HG02885 (cell line): ENCODE results near the gene RNF212.

ENCODE experiments used
- ATAC-seq: cut with Tn5 transposase; IDR thresholded peaks from one replicate; pipeline ENCODE4 v1.9.1; 2021; ENCODE audit warnings: mild to moderate bottlenecking; ENCODE audit not compliant: unreplicated experiment, poor library complexity

RNF212 gene

GRCh38 chr4:1116838-1117237, 3.5 kb upstream of the RNF212 start:
- no peak for ATAC-seq

GRCh38 chr4:1115528-1116293, 2.3 kb upstream of the RNF212 start:
- ATAC-seq = no peak

GRCh38 chr4:1112821-1113182, 562 bp downstream of the RNF212 start:
- ATAC-seq = no peak

- ATAC-seq = no peak
These were observed 1.1 kb downstream of the RNF212 start for GRCh38 chr4:1112174-1112820.

GRCh38 chr4:1111259-1111809, 2.0 kb downstream of the RNF212 start:
- no peak for ATAC-seq

- no peak for ATAC-seq
These were observed 3.4 kb downstream of the RNF212 start for GRCh38 chr4:1109898-1110506.

- no peak for ATAC-seq
These were observed 4.0 kb downstream of the RNF212 start for GRCh38 chr4:1109333-1109732.

- no peak for ATAC-seq
These were observed 7.7 kb downstream of the RNF212 start for GRCh38 chr4:1105662-1106061.

- no peak for ATAC-seq
These were observed 8.3 kb downstream of the RNF212 start for GRCh38 chr4:1105067-1105466.

GRCh38 chr4:1104647-1105046, 8.7 kb downstream of the RNF212 start:
- ATAC-seq = no peak

GRCh38 chr4:1099684-1100335, 13.6 kb downstream of the RNF212 start:
- ATAC-seq = no peak

- ATAC-seq = no peak
These were observed 14.1 kb downstream of the RNF212 start for GRCh38 chr4:1099270-1099669.

GRCh38 chr4:1098311-1098925, 14.9 kb downstream of the RNF212 start:
- no peak for ATAC-seq

GRCh38 chr4:1097553-1097952, 15.8 kb downstream of the RNF212 start:
- ATAC-seq = no peak

- no peak for ATAC-seq
These were observed 16.5 kb downstream of the RNF212 start for GRCh38 chr4:1096841-1097240.

GRCh38 chr4:1094336-1094690, 19.1 kb downstream of the RNF212 start:
- ATAC-seq = no peak

- ATAC-seq = no peak
These were observed 19.7 kb downstream of the RNF212 start for GRCh38 chr4:1093391-1094335.

GRCh38 chr4:1092983-1093361, 20.4 kb downstream of the RNF212 start:
- no peak for ATAC-seq
